Measurements from ENCODE around the gene SH2D1B. TPM values are rescaled to one million over a fixed set of nuclear protein-coding genes. Genes with fewer than 3 reads are reported as not detected.

The SH2D1B gene
- total and polyA plus RNA-seq, 9 of the 15 experiments (the other 6 are each of a cell fraction or from before 2014, with no cell fraction given), result 5.6 to 19.6 (median 9.7) TPM

DNA sequence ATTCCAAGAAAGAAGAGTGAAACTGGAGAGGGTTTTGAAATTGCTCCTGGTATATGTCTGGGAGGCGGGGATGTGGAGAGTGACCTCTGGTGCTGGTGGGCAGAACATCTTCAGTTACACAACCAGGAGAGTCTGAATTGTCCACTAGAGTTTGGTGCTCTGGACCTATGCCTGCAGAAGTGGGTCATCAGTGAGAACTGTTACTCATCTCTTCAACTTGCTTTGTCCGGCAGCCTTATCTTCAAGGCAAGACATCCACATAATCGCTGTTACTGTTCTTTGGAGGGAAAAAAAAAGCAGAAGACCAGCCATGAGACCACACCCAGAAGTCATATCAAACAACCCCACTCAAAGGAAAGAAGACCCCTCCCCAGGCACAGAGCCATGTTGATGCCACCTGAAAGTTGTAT is 14.9 kb downstream of the SH2D1B start (continued):
- TF ChIP-seq TAL1 (IDR thresholded peaks at IDR 0.05), result peak; percentile 65
- 0 out of 2 replicates have a peak, but pooled peaks have one; percentile 37 for TF ChIP-seq LEF1 (IDR thresholded peaks at IDR 0.05)
- TF ChIP-seq MTF1 (CRISPR knock-in tag; IDR thresholded peaks at IDR 0.05; ENCODE audit: borderline replicate concordance), result no peak
- TF ChIP-seq EP400 (IDR thresholded peaks at IDR 0.05), result 0 out of 2 replicates have a peak, but pooled peaks have one; percentile 13
- no peak for TF ChIP-seq PHB (CRISPR knock-in tag; IDR thresholded peaks at IDR 0.05)
- TF ChIP-seq CCNT2 (IDR thresholded peaks at IDR 0.05; ENCODE audit: borderline replicate concordance, extremely low read depth, insufficient read length, low read depth, low read length), result peak; percentile 59
- peak; percentile 79 for TF ChIP-seq KLF16 (IDR thresholded peaks at IDR 0.05)
- no peak for TF ChIP-seq HSF4 (CRISPR knock-in tag; IDR thresholded peaks at IDR 0.05; ENCODE audit: borderline replicate concordance)

DNA sequence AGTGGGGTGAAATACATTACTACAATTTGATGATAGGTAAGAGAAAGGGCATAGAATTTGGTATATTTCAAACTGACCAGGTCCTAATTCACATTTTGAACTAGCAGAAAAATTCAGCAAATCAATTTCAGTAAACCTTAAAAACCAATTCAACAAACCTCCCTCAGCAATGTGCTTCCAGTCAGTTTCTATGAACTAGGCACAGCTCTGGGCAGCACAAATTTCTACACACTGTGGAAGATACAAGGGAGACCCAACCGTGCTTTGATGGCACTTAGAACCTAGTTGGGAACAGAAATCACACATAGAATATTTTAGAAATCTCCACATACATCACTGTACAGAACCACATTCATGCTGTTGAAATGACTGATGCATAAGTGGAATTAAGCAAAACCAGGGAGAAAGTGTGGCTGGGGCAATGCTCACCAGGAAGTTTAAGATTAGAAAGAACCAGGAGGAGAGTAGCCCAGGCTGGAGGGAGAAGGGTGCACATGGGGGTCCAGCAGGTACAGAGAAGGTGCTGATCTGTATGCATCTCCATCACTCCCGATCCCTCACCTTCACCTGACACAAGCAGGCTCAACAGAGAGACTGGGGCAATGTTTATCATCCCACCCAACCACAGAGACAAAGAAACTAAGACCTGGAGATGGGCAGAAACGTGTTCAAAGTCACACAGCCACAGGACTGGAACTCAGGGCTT is 15.6 kb downstream of the SH2D1B start:
- DNase-seq (ENCODE audit: extremely low read depth in 1 of 4, low spot score in 3 of 4), result peak in 1 of 4 experiments; percentile 24
- H3K4me3 ChIP-seq, result no peak overlapping the region
- FAIRE-seq, result no peak
- BruUV-seq (replicated peaks), result no TSS peak
- no peaks in the 10 kb centered on the region for H4K20me1 ChIP-seq (replicated peaks; ENCODE audit: control insufficient read depth, insufficient read depth, low read length)
- peak overlapping the region; percentile 14; the same call in 2 of the 3 replicates for H3K27ac ChIP-seq (ENCODE audit: extremely low read depth, low read depth, low read length)
- no peaks in the 10 kb centered on the region for H3K9me1 ChIP-seq (ENCODE audit: control insufficient read depth, insufficient read depth, low read length)
- H3K9me3 ChIP-seq (replicated peaks; ENCODE audit: control insufficient read depth, insufficient read depth, low read depth, low read length), result no peaks in the 10 kb centered on the region
- H3K4me2 ChIP-seq (ENCODE audit: insufficient read depth, low read length), result peak overlapping the region; percentile 59
- intact Hi-C loops (cut with micrococcal nuclease), result loop anchor here (5.0 kb wide), 1 partner anchor 101 kb away; the partner anchor contains the start of gene UHMK1
- H3K79me2 ChIP-seq (ENCODE audit: control insufficient read depth, insufficient read depth, low read length), result no peaks in the 10 kb centered on the region
- H3K27me3 ChIP-seq (ENCODE audit: control insufficient read depth in 2 of 2, insufficient read depth in 2 of 2, low read length in 2 of 2), result no peaks in the 10 kb centered on the region
- H3K4me1 ChIP-seq (replicated peaks in 1 of 2; ENCODE audit: control insufficient read depth in 2 of 2, insufficient read depth in 2 of 2, low read length in 2 of 2), result peaks cover 11 to 36% of the 10 kb centered on the region in 2 experiments; a peak in 4 of 5 replicates
- in situ Hi-C loops (cut with MboI), result no loop called here
- 30% methylated on average over 3 of the region's 3 CpGs for WGBS (ENCODE audit: insufficient coverage, low coverage, missing lambda C conversion rate)
- peak overlapping the region in 1 of 2 experiments; percentile 15; a peak in 1 of 4 replicates for H3K9ac ChIP-seq (ENCODE audit: insufficient read depth in 1 of 2, low read depth in 2 of 2, low read length in 2 of 2)
- POLR2A ChIA-PET, result interaction anchor here (1.3 kb wide), 1 partner anchor 9 kb away, joined by 3 read pairs; no protein-coding TSS in a partner anchor
- peak; percentile 21 for ATAC-seq
- H3K36me3 ChIP-seq (ENCODE audit: control insufficient read depth, insufficient read depth, low read length), result no peaks in the 10 kb centered on the region
- peak overlapping the region; percentile 26 for H2AFZ ChIP-seq (ENCODE audit: low read depth, low read length)
- CTCF ChIA-PET (ENCODE audit: low intra/inter-chr PET ratio), result no interaction called here
- TF ChIP-seq ZFP36 (IDR thresholded peaks at IDR 0.05; ENCODE audit: low read depth, low read length, partially characterized antibody) (peak; percentile 3), MLX (CRISPR knock-in tag; conservative IDR thresholded peaks at IDR 0.05) (no peak), MEF2D (tag; conservative IDR thresholded peaks at IDR 0.05; ENCODE audit: low read depth) (no peak), WHSC1 (IDR thresholded peaks at IDR 0.05; ENCODE audit: low read length) (no peak), LCOR (CRISPR knock-in tag; IDR thresholded peaks at IDR 0.05) (peak; percentile 72; the same call in 1 of the 2 replicates), ETV5 (CRISPR knock-in tag; IDR thresholded peaks at IDR 0.05; ENCODE audit: low read depth) (peak; percentile 54; the same call in 1 of the 2 replicates), ZNF57 (CRISPR knock-in tag; IDR thresholded peaks at IDR 0.05) (no peak), HDAC2 (IDR thresholded peaks at IDR 0.05) (0 out of 2 replicates have a peak, but pooled peaks have one; percentile 50)
- TF ChIP-seq, protein P1, sequence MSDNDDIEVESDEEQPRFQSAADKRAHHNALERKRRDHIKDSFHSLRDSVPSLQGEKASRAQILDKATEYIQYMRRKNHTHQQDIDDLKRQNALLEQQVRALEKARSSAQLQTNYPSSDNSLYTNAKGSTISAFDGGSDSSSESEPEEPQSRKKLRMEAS (CRISPR knock-in tag; IDR thresholded peaks at IDR 0.05), result 0 out of 2 replicates have a peak, but pooled peaks have one; percentile 15
